Pancreas (tissue), 10 donors: ENCODE results near the gene MLIP. TPM values are rescaled to one million over a fixed set of nuclear protein-coding genes. Genes with fewer than 3 reads are reported as not detected.

Experiments
- ATAC-seq, 4 donors: fragments of 200-7000 bp; cut with Tn5 transposase; one replicate each; pipeline versions ENCODE4 v1.8.0 to v1.9.1; 2020; ENCODE audit warnings: mild to moderate bottlenecking in 4 of 4, moderate library complexity in 4 of 4
- DNase-seq, 6 donors: peaks; one replicate each; pipeline ENCODE4 v3.0.0-alpha.2; 2020
- FAIRE-seq: peaks from 2 replicates; lab custom pipeline; 2012; peaks lifted over from hg19 to GRCh38; lab: Jason Lieb, UNC
- H3K27ac ChIP-seq, 4 donors: fragments of 200-600 bp; sonication (generic); 1 replicate in 3 of 4; 2 replicates in 1 of 4; pipeline versions ENCODE4 v1.5.0 to v1.8.0; 2020
- H3K27me3 ChIP-seq, 4 donors: fragments of 200-600 bp; one replicate each; pipeline ENCODE4 v1.8.0; 2021
- H3K36me3 ChIP-seq, 3 donors: fragments of 200-600 bp; sonication (generic) in 1 of 3; one replicate each; pipeline versions ENCODE4 v1.5.0 to v1.8.0; 2020 to 2021
- H3K4me1 ChIP-seq, 3 donors: fragments of 200-600 bp; one replicate each; pipeline ENCODE4 v1.8.0; 2021
- H3K4me3 ChIP-seq, 4 donors: fragments of 200-600 bp; sonication (generic) in 2 of 4; one replicate each; pipeline versions ENCODE4 v1.5.0 to v1.8.0; 2020 to 2021
- H3K9me3 ChIP-seq, 4 donors: fragments of 200-600 bp; one replicate each; pipeline ENCODE4 v1.8.0; 2021
- CTCF ChIP-seq, 4 donors: fragments of 200-600 bp; sonication (generic) in 3 of 4; IDR thresholded peaks; one replicate each; pipeline versions ENCODE4 v1.5.0 to v1.8.0; 2021; ENCODE audit warnings: antibody characterized with exemption in 4 of 4
- WGBS, 2 donors: extraction: QIAGEN DNeasy Blood & Tissue Kit; methylation state at CpG; one replicate each; pipeline ENCODE4 v1.1.7; 2013; 5-methylcytosine and 5-hydroxymethylcytosine counted together
- intact Hi-C, 3 donors: fragments of 100-400 bp; cut with DNase I; formaldehyde crosslinking; loops; one replicate each; pipeline versions ENCODE4 v1.11.1 to v1.14.2; 2022
- polyA plus RNA-seq, 2 donors: library from polyadenylated mRNA; stranded (reverse); fragments of 200-250 nt; gene quantifications; one replicate each; pipeline ENCODE4 v1.2.3, GENCODE V29; 2013
- total RNA-seq, 6 donors: library from RNA; stranded (reverse); fragmentation: NEBNext Ultra II Directional in 4 of 6; extraction: Animal tissue kit (Norgen Biotek cat#: 25700) in 4 of 6; gene quantifications; one replicate each; pipeline versions ENCODE4 v1.2.1 to v1.2.4, GENCODE V29; 2021 to 2023
- donor health status: healthy with polysubstance abuse.
- donor health status: DM: no; HTN: no; CAD: no; lungs with moderate emphysema.
- donor health status: DM: no; HTN: no; CAD: no.
- donor health status: control.
- donor health status: control.
- donor health status: Bipolar disorder and iron deficiency.
- donor health status: DM: yes; HTN: yes; CAD: no.
- donor health status: DM: no; HTN: no; CAD: no.
- donor health status: DM: no; HTN: no; CAD: no.
- donor health status: DM: yes; HTN: yes; CAD: no.

Gene MLIP
- total and polyA plus RNA-seq, 8 donors: 0.32 to 5.8 (median 0.77) TPM

DNA sequence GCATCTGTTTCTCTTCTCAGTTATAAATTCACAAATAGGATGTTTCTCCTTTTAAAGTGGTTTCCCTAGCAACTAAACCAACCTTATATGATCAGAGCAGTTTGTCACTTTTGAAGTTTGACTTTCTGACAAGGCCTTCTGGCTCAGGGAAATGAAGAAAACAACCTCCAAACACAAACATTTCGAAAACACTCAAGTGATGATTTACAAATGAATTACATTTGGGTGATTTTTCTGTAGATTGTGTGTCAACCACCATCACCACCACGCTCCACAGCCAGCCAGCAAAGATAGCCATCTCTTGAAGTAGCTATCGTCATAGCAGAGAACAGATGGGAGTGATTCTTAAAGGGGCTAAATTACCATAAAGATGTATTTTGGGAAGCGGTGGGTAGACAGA is 16.5 kb upstream of the MLIP start:
- DNase-seq (no peak), FAIRE-seq (no peak), ATAC-seq (no peak)
- Histone ChIP-seq H3K4me1 (no peaks in the 10 kb centered on the region), H3K9me3 (no peaks in the 10 kb centered on the region), H3K27ac (no peak overlapping the region), H3K27me3 (no peaks in the 10 kb centered on the region), H3K36me3 (no peaks in the 10 kb centered on the region), H3K4me3 (no peak overlapping the region)
- no peak for TF ChIP-seq CTCF (IDR thresholded peaks at IDR 0.05)
- WGBS, 2 donors: 48 to 51% methylated on average over 4 of the region's 4 CpGs
- intact Hi-C loops: no loop called here

GRCh38 chr6:54095723-54096122 is 15.5 kb upstream of the MLIP start:
- no peak for TF ChIP-seq CTCF (IDR thresholded peaks at IDR 0.05)
- intact Hi-C loops: no loop called here
- 78 to 79% methylated on average over 4 of the region's 4 CpGs for WGBS, 2 donors
- no peak for ATAC-seq
- Histone ChIP-seq H3K4me1 (no peaks in the 10 kb centered on the region), H3K9me3 (no peaks in the 10 kb centered on the region), H3K27me3 (no peaks in the 10 kb centered on the region), H3K36me3 (no peaks in the 10 kb centered on the region), H3K27ac (no peak overlapping the region), H3K4me3 (no peak overlapping the region)
- no peak for FAIRE-seq
- DNase-seq: no peak

- Histone ChIP-seq H3K27me3 (no peaks in the 10 kb centered on the region), H3K36me3 (no peaks in the 10 kb centered on the region), H3K27ac (no peak overlapping the region), H3K9me3 (no peaks in the 10 kb centered on the region), H3K4me3 (no peak overlapping the region), H3K4me1 (no peaks in the 10 kb centered on the region)
- no peak for DNase-seq
- TF ChIP-seq CTCF (IDR thresholded peaks at IDR 0.05): no peak
- ATAC-seq: no peak
- intact Hi-C loops: no loop called here
- no peak for FAIRE-seq
- 75 to 87% methylated on average over 3 of the region's 3 CpGs for WGBS, 2 donors
These were observed 14.4 kb upstream of the MLIP start for GRCh38 chr6:54096811-54097210.

- ATAC-seq (no peak), DNase-seq (no peak), FAIRE-seq (no peak)
- no peaks in the 10 kb centered on the region for H3K36me3 ChIP-seq
- intact Hi-C loops: no loop called here
- no peaks in the 10 kb centered on the region for H3K4me1 ChIP-seq
- no peaks in the 10 kb centered on the region for H3K9me3 ChIP-seq
- H3K27ac ChIP-seq: no peak overlapping the region
- H3K4me3 ChIP-seq: no peak overlapping the region
- H3K27me3 ChIP-seq: no peaks in the 10 kb centered on the region
- TF ChIP-seq CTCF (IDR thresholded peaks at IDR 0.05): no peak
- WGBS, 2 donors: 53 to 62% methylated on average over 4 of the region's 4 CpGs
These were observed 13.5 kb upstream of the MLIP start for GRCh38 chr6:54097753-54098152.

- intact Hi-C loops: no loop called here
- DNase-seq (no peak), FAIRE-seq (no peak), ATAC-seq (no peak)
- TF ChIP-seq CTCF (IDR thresholded peaks at IDR 0.05): no peak
- H3K27me3 ChIP-seq: no peaks in the 10 kb centered on the region
- no peaks in the 10 kb centered on the region for H3K36me3 ChIP-seq
- H3K27ac ChIP-seq: no peak overlapping the region
- H3K9me3 ChIP-seq: no peaks in the 10 kb centered on the region
- no peaks in the 10 kb centered on the region for H3K4me1 ChIP-seq
- H3K4me3 ChIP-seq: no peak overlapping the region
- WGBS, 2 donors: 45 to 49% methylated on average over 6 of the region's 6 CpGs
These were observed 12.7 kb upstream of the MLIP start for GRCh38 chr6:54098450-54099044.
